SH-SY5Y (cell line): ENCODE measurements around the gene RNPS1.

ENCODE experiments used
- GATA2 ChIP-seq: IDR thresholded peaks from 2 replicates; pipeline ENCODE4 v1.6.1; 2011; ENCODE audit warnings: mild to moderate bottlenecking, low read depth, low read length
- GATA3 ChIP-seq: IDR thresholded peaks from 2 replicates; pipeline ENCODE4 v1.6.1; 2011; ENCODE audit warnings: low read depth, mild to moderate bottlenecking, low read length, moderate library complexity

GRCh38 chr16:2280461-2280860 lies 12.5 kb upstream of the RNPS1 start:
- TF ChIP-seq GATA2 (no peak), GATA3 (no peak)
